Stimulated activated CD4-positive, alpha-beta T cell treated with anti-CD3 and anti-CD28 coated beads, TNF-alpha, amount 100 ng/mL, for 48 hours (primary cell): ENCODE results near the gene LMLN.
A peak's percentile ranks its signal among the peaks of the same experiment; 100 is the strongest.
"Not testable (repeated sequence)": the region's sequence is repeated elsewhere in the genome, so short reads cannot be mapped to it uniquely, and the experiment has no call there.

Experiments
- DNase-seq, 3 donors: peaks; one replicate each; pipeline ENCODE4 v3.0.0-alpha.2; 2020; ENCODE audit warnings: low read depth in 3 of 3

The LMLN gene

GRCh38 chr3:198076722-198077308, 116.8 kb downstream of the LMLN start:
- no peak for DNase-seq

- peak in 2 of 3 donors; percentile 25 to 42 for DNase-seq
These were observed 119.9 kb downstream of the LMLN start for GRCh38 chr3:198079771-198080520.

- peak; percentile 55 to 75 (median 56) for DNase-seq
These were observed 120.7 kb downstream of the LMLN start for GRCh38 chr3:198080521-198081384.

- no peak for DNase-seq
These were observed 121.4 kb downstream of the LMLN start for GRCh38 chr3:198081421-198081844.

GRCh38 chr3:198082226-198082625, 122.2 kb downstream of the LMLN start:
- DNase-seq, result not testable (repeated sequence)

GRCh38 chr3:198088421-198088955, 128.5 kb downstream of the LMLN start:
- no peak for DNase-seq

- no peak for DNase-seq
These were observed 130.8 kb downstream of the LMLN start for GRCh38 chr3:198090795-198091332.

GRCh38 chr3:198092276-198092675, 132.3 kb downstream of the LMLN start:
- DNase-seq, result no peak

- DNase-seq, result no peak
These were observed 133.2 kb downstream of the LMLN start for GRCh38 chr3:198093112-198093679.
